ENCODE measurements around the gene TCTA. TPM values are rescaled to one million over a fixed set of nuclear protein-coding genes. Genes with fewer than 3 reads are reported as not detected.

The TCTA gene
- total and polyA plus RNA-seq, 9 of the 15 experiments (the other 6 are each of a cell fraction or from before 2014, with no cell fraction given) = 4.0 to 15.4 (median 8.2) TPM

- peaks cover 2% of the 10 kb centered on the region for H3K9me1 ChIP-seq (ENCODE audit: control insufficient read depth, insufficient read depth, low read length)
- peak overlapping the region; percentile 33; the same call in 1 of the 2 replicates for H3K4me2 ChIP-seq (ENCODE audit: insufficient read depth, low read length)
- ATAC-seq (peak; percentile 93), DNase-seq (ENCODE audit: extremely low read depth in 1 of 4, low spot score in 3 of 4) (peak in 3 of 4 experiments; percentile 31 to 74 (median 60)), FAIRE-seq (peak; percentile 90)
- peaks cover 6 to 23% of the 10 kb centered on the region in 2 experiments; a peak in 3 of 5 replicates for H3K4me1 ChIP-seq (replicated peaks in 1 of 2; ENCODE audit: control insufficient read depth in 2 of 2, insufficient read depth in 2 of 2, low read length in 2 of 2)
- in situ Hi-C loops (cut with MboI) (no loop called here), intact Hi-C loops (cut with micrococcal nuclease) (no loop called here)
- H3K36me3 ChIP-seq (ENCODE audit: control insufficient read depth, insufficient read depth, low read length) = peaks cover 45% of the 10 kb centered on the region
- H4K20me1 ChIP-seq (replicated peaks; ENCODE audit: control insufficient read depth, insufficient read depth, low read length) = peaks cover 23% of the 10 kb centered on the region
- peak overlapping the region; percentile 11; the same call in 2 of the 3 replicates for H3K27ac ChIP-seq (ENCODE audit: extremely low read depth, low read depth, low read length)
- H2AFZ ChIP-seq (ENCODE audit: low read depth, low read length) = no peak overlapping the region
- ChIA-PET CTCF (ENCODE audit: low intra/inter-chr PET ratio) (no interaction called here), POLR2A (interaction anchor here (0.7 to 1.1 kb wide), 4 partner anchors 11 to 57 kb away, joined by 3 to 4 read pairs (median 4); partner anchors contain the start of gene USP4)
- H3K27me3 ChIP-seq (ENCODE audit: control insufficient read depth in 2 of 2, insufficient read depth in 2 of 2, low read length in 2 of 2) = no peaks in the 10 kb centered on the region
- WGBS (ENCODE audit: insufficient coverage, low coverage, missing lambda C conversion rate) = 9% methylated on average over 4 of the region's 4 CpGs
- BruUV-seq (replicated peaks) = no TSS peak
- H3K4me3 ChIP-seq = no peak overlapping the region
- H3K79me2 ChIP-seq (ENCODE audit: control insufficient read depth, insufficient read depth, low read length) = peaks cover 90% of the 10 kb centered on the region
- no peak overlapping the region for H3K9ac ChIP-seq (ENCODE audit: insufficient read depth in 1 of 2, low read depth in 2 of 2, low read length in 2 of 2)
- no peaks in the 10 kb centered on the region for H3K9me3 ChIP-seq (replicated peaks; ENCODE audit: control insufficient read depth, insufficient read depth, low read depth, low read length)
- TF ChIP-seq ZNF717 (CRISPR knock-in tag; IDR thresholded peaks at IDR 0.05) = no peak
- TF ChIP-seq ILK (tag; IDR thresholded peaks at IDR 0.05; ENCODE audit: borderline replicate concordance, low read depth) = no peak
- no peak for TF ChIP-seq ARID4B (CRISPR knock-in tag; IDR thresholded peaks at IDR 0.05)
- TF ChIP-seq L3MBTL2 (IDR thresholded peaks at IDR 0.05) = 0 out of 2 replicates have a peak, but pooled peaks have one; percentile 18
- TF ChIP-seq LEF1 (IDR thresholded peaks at IDR 0.05) = no peak
- TF ChIP-seq YY1 (IDR thresholded peaks at IDR 0.05; ENCODE audit: borderline replicate concordance in 1 of 3, control insufficient read depth in 1 of 3, extremely low read depth in 1 of 3, insufficient read depth in 3 of 3, insufficient read length in 1 of 3, insufficient replicate concordance in 2 of 3, low read depth in 1 of 3, low read length in 2 of 3) = peak; percentile 24 to 87 (median 36)
- TF ChIP-seq RBM25 (IDR thresholded peaks at IDR 0.05; ENCODE audit: low read depth, low read length, severe bottlenecking) = no peak
- no peak for TF ChIP-seq MECOM (CRISPR knock-in tag; IDR thresholded peaks at IDR 0.05)
- no peak for TF ChIP-seq TAL1 (IDR thresholded peaks at IDR 0.05)
- no peak for TF ChIP-seq CBX1 (IDR thresholded peaks at IDR 0.05; ENCODE audit: low read depth)
- TF ChIP-seq ARID3B (CRISPR knock-in tag; IDR thresholded peaks at IDR 0.05; ENCODE audit: borderline replicate concordance) = no peak
- no peak for TF ChIP-seq ZNF79 (CRISPR knock-in tag; IDR thresholded peaks at IDR 0.05; ENCODE audit: low read depth)
- TF ChIP-seq RBFOX2 (IDR thresholded peaks at IDR 0.05; ENCODE audit: low read depth, low read length) = no peak
- TF ChIP-seq EWSR1 (IDR thresholded peaks at IDR 0.05; ENCODE audit: borderline replicate concordance, low read depth, partially characterized antibody) = no peak
- TF ChIP-seq CAMTA2 (CRISPR knock-in tag; conservative IDR thresholded peaks at IDR 0.05) = no peak
Measured at GRCh38 chr3:49397470-49397869, 14.8 kb upstream of the TCTA start.

Measured in K562 (cell line).